Measurements from ENCODE around the gene KIAA1614.
A peak's percentile ranks its signal among the peaks of the same experiment; 100 is the strongest.

KIAA1614 gene

GRCh38 chr1:180912801-180913565 lies at the start of gene KIAA1614:
TSS of gene KIAA1614 (plus strand) at chr1:180912897. CDS start at chr1:180913244, 347 bp downstream.
- no peak for DNase-seq (ENCODE audit: low read depth)

DNA sequence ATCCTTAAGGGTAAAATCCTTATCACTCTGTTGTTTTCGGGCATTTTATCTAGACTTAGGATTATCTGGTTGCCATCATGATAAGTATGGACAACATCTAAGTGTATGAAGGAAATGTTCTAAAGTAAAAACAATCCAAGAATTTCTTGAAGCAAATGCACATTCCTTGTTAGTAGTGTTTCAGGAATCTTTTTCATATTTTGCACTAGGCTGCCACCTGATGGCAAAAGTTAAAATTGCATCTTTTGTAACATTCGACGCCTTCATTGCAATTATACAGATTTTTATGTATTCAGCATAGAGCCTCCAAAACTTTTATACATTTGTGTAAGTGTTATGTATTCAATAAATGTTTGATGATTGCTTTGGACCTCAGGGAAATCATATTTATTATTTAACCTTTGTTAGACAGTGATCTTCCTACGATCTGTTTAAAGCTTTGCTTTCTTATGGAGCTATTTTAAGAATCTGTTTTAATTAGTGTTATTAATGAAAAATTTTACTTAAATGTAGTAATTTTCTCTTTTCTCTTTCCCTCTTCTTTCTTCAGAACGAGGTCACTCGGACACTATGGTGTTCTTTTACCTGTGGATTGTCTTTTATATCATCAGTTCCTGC lies 49.4 kb upstream of the KIAA1614 start:
- DNase-seq (ENCODE audit: low read depth) = no peak

DNA sequence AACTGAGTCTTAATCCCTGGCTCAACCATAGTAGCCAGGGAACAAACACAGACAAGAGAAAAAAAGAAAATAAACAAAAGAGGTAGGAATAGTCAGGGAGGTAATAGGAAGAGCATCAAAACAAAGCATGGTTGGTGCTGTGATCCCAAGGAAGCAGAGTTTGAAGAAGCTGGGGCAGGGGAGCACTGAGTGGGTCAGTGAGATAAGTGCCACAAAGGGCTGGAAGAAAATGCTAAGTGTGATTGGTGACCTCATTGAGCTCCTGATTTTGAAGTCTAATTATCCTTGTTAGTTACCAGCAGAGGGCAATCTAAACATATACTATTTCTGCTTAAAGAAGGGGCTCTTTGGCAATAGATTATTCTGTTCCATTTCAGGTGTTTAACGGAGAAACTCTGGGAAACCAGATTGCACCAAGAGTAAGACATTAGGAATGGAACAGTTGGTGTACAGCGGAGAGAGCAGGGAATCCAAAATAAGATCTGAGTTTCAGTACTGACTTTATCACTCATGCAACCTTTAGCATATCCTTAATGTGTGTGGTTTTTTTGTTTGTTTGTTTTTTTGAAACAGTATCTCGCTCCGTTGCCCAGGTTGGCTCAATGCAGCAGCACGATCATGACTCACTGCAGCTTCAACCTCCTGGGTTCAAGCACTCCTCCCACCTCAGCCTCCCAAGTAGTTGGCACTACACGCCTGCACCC lies 30.7 kb upstream of the KIAA1614 start:
- DNase-seq (ENCODE audit: low read depth) = peak; percentile 24

GRCh38 chr1:180884588-180885300 lies 28.0 kb upstream of the KIAA1614 start:
- DNase-seq (ENCODE audit: low read depth) = no peak

- DNase-seq (ENCODE audit: low read depth) = no peak
Observed at GRCh38 chr1:180886338-180886737, 26.4 kb upstream of the KIAA1614 start.

DNA sequence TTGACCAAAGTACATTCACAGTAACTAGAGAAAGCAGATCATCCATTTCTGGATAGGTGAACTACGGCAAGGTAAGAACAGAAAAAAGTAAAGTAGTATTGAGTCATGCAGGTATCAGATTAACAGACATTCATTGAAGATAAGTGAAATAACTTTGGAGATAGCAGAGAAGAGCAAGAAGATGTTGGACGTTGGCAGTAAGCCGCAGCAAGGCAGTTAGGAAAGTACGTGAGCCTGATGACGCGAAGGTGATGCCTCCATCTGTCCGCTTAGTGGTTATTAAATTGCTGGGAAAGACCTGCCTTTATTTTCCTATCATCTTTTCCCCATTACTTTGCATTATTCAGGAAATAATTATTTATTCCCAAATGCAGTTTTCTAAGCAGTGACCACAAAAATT lies 24.9 kb upstream of the KIAA1614 start:
- no peak for DNase-seq (ENCODE audit: low read depth)

GRCh38 chr1:180888870-180889269 lies 23.8 kb upstream of the KIAA1614 start:
- DNase-seq (ENCODE audit: low read depth) = no peak

GRCh38 chr1:180889325-180889724 lies 23.4 kb upstream of the KIAA1614 start:
- no peak for DNase-seq (ENCODE audit: low read depth)

- no peak for DNase-seq (ENCODE audit: low read depth)
Observed at GRCh38 chr1:180892272-180892671, 20.4 kb upstream of the KIAA1614 start.

- no peak for DNase-seq (ENCODE audit: low read depth)
Observed at GRCh38 chr1:180892675-180893074, 20.0 kb upstream of the KIAA1614 start.

DNA sequence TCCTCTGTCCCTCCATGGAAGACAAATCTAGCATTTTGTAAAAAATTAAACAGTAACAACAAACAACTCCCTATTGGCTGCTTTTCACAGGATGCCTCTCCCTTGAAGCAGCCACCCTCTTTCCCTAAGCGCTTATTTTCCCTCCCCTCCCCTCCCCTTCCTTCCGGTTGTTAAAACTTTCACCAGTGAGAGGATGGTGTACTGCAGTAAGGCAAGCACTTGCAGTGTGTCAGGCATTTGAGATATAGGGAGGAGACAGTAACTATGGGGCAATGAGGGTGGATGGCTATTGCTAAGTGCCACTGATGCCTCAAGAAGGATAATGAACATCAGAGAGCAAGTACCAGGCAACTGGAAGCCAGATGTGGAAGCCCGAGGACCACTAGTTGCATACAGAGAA lies 19.1 kb upstream of the KIAA1614 start:
- DNase-seq (ENCODE audit: low read depth) = no peak

- no peak for DNase-seq (ENCODE audit: low read depth)
Observed at GRCh38 chr1:180896161-180896560, 16.5 kb upstream of the KIAA1614 start.

DNA sequence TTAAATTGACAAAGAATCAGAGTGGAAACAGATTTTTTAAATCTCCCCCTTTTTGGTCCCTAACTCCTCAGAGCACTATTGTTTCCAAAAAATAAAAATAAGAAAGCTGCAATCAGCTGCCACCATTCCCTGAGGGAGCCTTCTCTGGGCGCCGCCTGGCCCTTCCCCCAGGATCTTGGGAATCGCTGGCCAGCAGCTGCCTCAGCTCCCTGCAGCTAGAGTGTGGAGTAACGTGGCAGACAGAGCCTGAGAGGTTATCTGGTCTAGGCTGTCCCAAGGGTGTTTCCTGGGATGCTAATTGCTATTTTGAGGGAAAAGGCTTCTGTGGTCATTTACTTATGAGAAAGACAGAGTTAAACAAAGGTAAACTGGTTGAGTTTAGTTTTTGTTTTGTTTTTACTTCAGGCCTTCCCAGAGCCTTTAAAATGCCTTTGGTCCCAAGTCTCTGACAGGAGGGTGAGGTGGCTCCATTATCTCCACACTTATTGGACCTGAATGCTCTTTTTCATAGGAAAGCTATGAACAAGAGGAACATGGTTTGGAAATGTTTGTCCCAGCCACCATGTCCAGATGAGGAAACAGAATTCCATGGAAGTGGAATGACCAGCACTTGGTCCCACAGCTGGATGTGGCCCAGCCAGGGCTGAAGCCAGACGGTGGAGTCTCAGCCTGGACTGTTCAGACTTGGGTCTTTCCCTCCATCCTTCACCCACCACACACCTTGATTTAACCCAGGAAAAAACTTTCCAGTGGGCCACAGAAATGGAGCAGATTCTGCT lies 14.1 kb upstream of the KIAA1614 start:
- DNase-seq (ENCODE audit: low read depth) = no peak

DNA sequence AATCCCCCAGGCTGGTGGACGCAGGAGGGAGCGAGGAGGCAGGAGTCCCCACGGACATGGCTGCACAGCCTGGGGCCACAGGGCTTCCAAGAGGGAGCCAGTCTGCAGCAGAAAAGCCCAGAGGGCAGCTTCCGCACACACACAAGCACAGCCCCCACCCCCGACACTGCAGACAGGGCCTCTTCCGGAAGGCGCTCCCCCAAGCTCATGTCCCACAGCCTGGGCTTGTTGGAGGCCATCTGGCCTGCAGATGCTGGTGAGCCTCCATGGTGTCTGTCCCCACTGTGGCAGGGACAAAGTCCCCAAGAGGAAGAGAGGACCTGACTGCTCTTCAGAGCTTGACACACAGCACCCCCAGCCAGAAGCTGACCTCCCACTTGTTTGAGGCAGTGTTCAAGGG lies 13.4 kb upstream of the KIAA1614 start:
- DNase-seq (ENCODE audit: low read depth) = no peak

DNA sequence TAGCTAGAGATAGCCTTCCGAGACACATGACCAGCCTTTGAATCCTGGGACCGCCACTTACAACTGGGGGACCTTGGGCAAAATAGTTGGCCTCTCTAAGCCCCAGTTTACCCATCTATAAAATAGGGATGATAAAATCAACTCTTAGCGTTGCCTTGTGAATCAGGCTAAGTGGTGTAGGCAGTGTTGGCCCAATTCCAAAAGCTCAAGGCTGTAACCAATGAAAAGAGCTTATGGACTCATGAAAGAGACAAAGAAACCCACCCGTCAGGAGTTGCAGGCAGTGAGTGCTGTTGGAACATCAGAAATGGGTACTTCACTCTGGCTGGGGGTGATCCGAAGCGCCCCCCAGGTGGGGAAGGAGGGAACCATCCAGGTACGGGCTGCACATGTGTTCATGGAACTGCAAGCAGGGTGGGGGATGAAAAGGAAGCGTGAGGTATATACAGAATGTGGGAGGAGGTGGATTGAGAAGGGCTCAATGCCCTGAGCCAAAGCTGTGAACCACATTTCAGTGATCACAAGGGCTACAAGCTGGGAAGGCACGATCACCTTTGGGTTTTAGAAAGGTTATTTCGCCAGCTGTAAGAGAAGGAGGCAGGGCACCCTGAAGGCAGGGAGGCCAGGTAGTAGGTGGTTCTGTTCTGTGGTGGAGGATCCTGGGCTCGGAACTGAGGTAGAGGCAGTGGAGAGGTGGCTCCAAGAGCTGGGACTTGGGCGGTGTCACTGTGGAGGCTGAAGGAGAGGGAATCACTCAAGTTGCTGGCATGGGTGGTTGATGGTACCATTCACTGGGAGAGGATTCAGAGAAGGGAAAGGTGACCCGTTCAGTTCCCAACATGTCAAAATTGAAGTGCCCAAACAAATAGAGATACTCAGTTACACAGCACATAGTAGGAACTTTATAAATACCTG lies 11.4 kb upstream of the KIAA1614 start:
- DNase-seq (ENCODE audit: low read depth) = no peak

DNA sequence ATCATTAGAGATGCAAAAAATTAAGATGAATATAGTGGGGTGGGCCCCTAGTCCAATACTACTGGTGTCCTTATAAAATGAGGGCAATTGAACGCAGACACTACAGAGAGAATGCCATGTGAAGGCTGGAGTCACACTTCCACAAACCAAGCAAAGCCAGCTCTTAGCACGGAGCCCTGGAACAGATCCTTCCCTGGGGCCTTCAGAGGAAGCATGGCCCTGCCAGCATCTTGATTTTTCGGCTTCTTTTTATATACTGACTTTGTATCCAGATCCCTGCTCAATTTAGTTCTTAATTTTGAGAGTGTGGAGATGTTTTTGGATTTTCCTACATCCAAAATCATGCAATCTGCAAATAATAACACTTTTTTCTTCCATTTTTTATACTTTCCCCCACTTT lies 10.2 kb upstream of the KIAA1614 start:
- DNase-seq (ENCODE audit: low read depth) = no peak

- DNase-seq (ENCODE audit: low read depth) = no peak
Observed at GRCh38 chr1:180905927-180906326, 6.8 kb upstream of the KIAA1614 start.

- DNase-seq (ENCODE audit: low read depth) = no peak
Observed at GRCh38 chr1:180906511-180906910, 6.2 kb upstream of the KIAA1614 start.

DNA sequence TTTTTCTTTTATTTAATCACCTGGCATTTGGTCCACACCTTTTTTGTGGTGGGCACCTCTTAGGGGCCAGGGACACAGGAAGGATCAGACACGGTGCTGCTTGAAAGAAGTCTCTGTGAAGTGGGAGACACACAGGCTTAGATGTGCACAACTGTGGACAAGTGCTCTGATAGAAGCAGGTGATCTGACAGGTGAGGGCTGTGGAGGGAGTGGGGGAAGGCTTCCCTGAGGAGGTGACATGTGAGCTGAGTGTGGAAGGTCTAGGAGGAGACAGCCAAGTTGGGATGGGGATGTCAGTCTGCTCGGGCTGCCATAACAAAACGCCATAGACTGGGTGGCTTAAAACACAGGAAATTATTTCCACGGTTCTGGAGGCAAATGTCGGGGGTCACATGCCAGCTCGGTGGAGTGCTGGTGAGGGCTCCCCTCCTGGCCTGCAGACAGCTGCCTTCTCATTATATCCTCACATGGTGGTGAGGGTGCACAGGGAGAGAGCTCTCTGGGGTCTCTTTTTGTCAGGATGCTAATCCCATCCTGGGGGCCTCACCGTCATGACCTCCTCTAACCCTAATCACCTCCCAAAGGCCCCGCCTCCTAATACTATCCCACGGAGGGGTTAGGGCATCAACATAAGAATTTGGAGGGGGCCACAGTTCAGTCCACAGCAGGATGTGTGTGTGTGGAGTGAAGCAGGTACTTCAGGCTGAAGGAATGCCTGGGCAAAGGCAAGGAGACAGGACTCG lies 5.2 kb upstream of the KIAA1614 start:
- DNase-seq (ENCODE audit: low read depth) = no peak

Measured in CMK (cell line).